HUES48 (cell line): ENCODE data around the gene CBLN3.
A peak's percentile ranks its signal among the peaks of the same experiment; 100 is the strongest.
"Not testable (repeated sequence)": the region's sequence is repeated elsewhere in the genome, so short reads cannot be mapped to it uniquely, and the experiment has no call there.

ENCODE experiments used
- H3K27ac ChIP-seq: one replicate; pipeline ENCODE4 v1.7.0; 2013; ENCODE audit warnings: low read depth, low read length, inconsistent platforms
- H3K27me3 ChIP-seq: 2 replicates; pipeline ENCODE4 v1.6.1; 2013; ENCODE audit warnings: mild to moderate bottlenecking, low read length; ENCODE audit not compliant: control insufficient read depth, insufficient read depth
- H3K36me3 ChIP-seq: 2 replicates; pipeline ENCODE4 v1.6.1; 2013; ENCODE audit warnings: low read length; ENCODE audit not compliant: control insufficient read depth, insufficient read depth
- H3K4me1 ChIP-seq: 2 replicates; pipeline ENCODE4 v1.6.1; 2013; ENCODE audit warnings: mild to moderate bottlenecking, low read length; ENCODE audit not compliant: control insufficient read depth, insufficient read depth
- H3K4me3 ChIP-seq: 2 replicates; pipeline ENCODE4 v1.5.1; 2013; ENCODE audit warnings: mild to moderate bottlenecking, low read depth, low read length
- H3K9ac ChIP-seq: 2 replicates; pipeline ENCODE4 v1.6.1; 2013; ENCODE audit warnings: mild to moderate bottlenecking, low read depth, low read length, moderate library complexity
- H3K9me3 ChIP-seq: 2 replicates; pipeline ENCODE4 v1.6.1; 2013; ENCODE audit warnings: low read length; ENCODE audit not compliant: control insufficient read depth, insufficient read depth

Gene CBLN3

DNA sequence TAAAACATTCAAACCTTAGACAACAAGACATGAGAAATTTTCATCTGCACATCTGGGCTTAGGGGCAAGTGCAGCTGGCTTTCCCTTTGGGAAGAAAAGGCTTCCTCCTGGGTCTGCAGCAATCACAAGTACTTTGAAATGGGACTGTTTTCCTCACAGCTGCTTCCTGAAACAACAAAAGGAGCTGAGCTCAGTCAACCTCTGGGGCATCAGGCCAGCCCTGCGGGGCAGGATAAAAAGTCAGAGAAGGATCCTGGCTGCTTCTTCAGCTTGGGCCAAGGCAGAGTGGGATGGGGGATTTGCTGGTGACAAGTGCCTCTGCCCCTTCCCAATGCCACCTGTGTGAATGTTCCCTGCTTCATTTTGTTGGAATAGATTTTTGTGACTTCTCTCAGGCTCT lies 29.3 kb upstream of the CBLN3 start:
- Histone ChIP-seq H3K36me3 (no peaks in the 10 kb centered on the region), H3K27ac (no peak overlapping the region), H3K4me3 (no peak overlapping the region), H3K4me1 (no peaks in the 10 kb centered on the region), H3K9ac (no peak overlapping the region), H3K9me3 (peaks cover 7% of the 10 kb centered on the region), H3K27me3 (no peaks in the 10 kb centered on the region)

- no peaks in the 10 kb centered on the region for H3K36me3 ChIP-seq
- H3K9me3 ChIP-seq: peaks cover 9% of the 10 kb centered on the region
- no peak overlapping the region for H3K4me3 ChIP-seq
- H3K9ac ChIP-seq: no peak overlapping the region
- no peaks in the 10 kb centered on the region for H3K4me1 ChIP-seq
- no peak overlapping the region for H3K27ac ChIP-seq
- H3K27me3 ChIP-seq: no peaks in the 10 kb centered on the region
Observed at GRCh38 chr14:24456980-24457379, 27.5 kb upstream of the CBLN3 start.

DNA sequence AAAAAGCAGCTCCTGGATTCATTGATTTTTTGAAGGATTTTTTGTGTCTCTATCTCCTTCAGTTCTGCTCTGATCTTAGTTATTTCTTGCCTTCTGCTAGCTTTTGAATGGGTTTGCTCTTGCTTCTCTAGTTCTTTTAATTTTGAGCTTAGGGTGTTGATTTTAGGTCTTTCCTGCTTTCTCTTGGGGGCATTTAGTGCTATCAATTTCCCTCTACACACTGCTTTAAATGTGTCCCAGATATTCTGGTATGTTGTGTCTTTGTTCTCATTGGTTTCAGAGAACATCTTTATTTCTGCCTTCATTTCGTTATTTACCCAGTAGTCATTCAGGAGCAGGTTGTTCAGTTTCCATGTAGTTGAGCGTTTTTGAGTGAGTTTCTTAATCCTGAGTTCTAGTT lies 21.4 kb upstream of the CBLN3 start:
- not testable (repeated sequence) for H3K9me3 ChIP-seq

GRCh38 chr14:24443053-24443665 lies 13.7 kb upstream of the CBLN3 start:
- peak overlapping the region; percentile 99 for H3K27ac ChIP-seq
- no peaks in the 10 kb centered on the region for H3K27me3 ChIP-seq
- peaks cover 6% of the 10 kb centered on the region; the same call in 1 of the 2 replicates for H3K4me1 ChIP-seq
- H3K36me3 ChIP-seq: peaks cover 33% of the 10 kb centered on the region
- peak overlapping the region; percentile 79 for H3K4me3 ChIP-seq
- H3K9me3 ChIP-seq: no peaks in the 10 kb centered on the region
- peak overlapping the region; percentile 66 for H3K9ac ChIP-seq

More for the DNA sequence above, 21.4 kb upstream of the CBLN3 start:
- H3K4me3 ChIP-seq, H3K36me3 ChIP-seq, H3K9ac ChIP-seq, H3K4me1 ChIP-seq, H3K27ac ChIP-seq, H3K27me3 ChIP-seq: not testable (repeated sequence)

GRCh38 chr14:24442240-24443052 lies 13.0 kb upstream of the CBLN3 start, which contains the start of gene SDR39U1:
Gene SDR39U1 (minus strand): TSS chr14:24442776. CDS start chr14:24442769, 7 bp downstream.
- peaks cover 6% of the 10 kb centered on the region; the same call in 1 of the 2 replicates for H3K4me1 ChIP-seq

GRCh38 chr14:24441904-24442239 lies 12.4 kb upstream of the CBLN3 start:
- peak overlapping the region; percentile 99 for H3K27ac ChIP-seq
- H3K36me3 ChIP-seq: peaks cover 45% of the 10 kb centered on the region
- H3K9ac ChIP-seq: peak overlapping the region; percentile 80
- H3K4me1 ChIP-seq: peaks cover 6% of the 10 kb centered on the region; the same call in 1 of the 2 replicates
- peak overlapping the region; percentile 79 for H3K4me3 ChIP-seq
- no peaks in the 10 kb centered on the region for H3K27me3 ChIP-seq
- H3K9me3 ChIP-seq: no peaks in the 10 kb centered on the region

More at GRCh38 chr14:24442240-24443052, 13.0 kb upstream of the CBLN3 start, which contains the start of gene SDR39U1:
- Histone ChIP-seq H3K4me3 (peak within 1 kb of the TSS; percentile 79), H3K27me3 (no peaks in the 10 kb centered on the region), H3K27ac (peak within 1 kb of the TSS; percentile 99), H3K9me3 (no peaks in the 10 kb centered on the region), H3K9ac (peak within 1 kb of the TSS; percentile 92), H3K36me3 (peaks cover 40% of the 10 kb centered on the region)

GRCh38 chr14:24441485-24441884 lies 12.0 kb upstream of the CBLN3 start:
- Histone ChIP-seq H3K27me3 (no peaks in the 10 kb centered on the region), H3K4me3 (peak overlapping the region; percentile 79), H3K27ac (peak overlapping the region; percentile 99), H3K36me3 (peaks cover 45% of the 10 kb centered on the region), H3K4me1 (peaks cover 6% of the 10 kb centered on the region; the same call in 1 of the 2 replicates), H3K9ac (no peak overlapping the region; the same call in 1 of the 2 replicates), H3K9me3 (no peaks in the 10 kb centered on the region)

- no peak overlapping the region for H3K27ac ChIP-seq
- H3K9me3 ChIP-seq: no peaks in the 10 kb centered on the region
- no peak overlapping the region for H3K9ac ChIP-seq
- H3K27me3 ChIP-seq: no peaks in the 10 kb centered on the region
- peaks cover 49% of the 10 kb centered on the region for H3K36me3 ChIP-seq
- peaks cover 6% of the 10 kb centered on the region; the same call in 1 of the 2 replicates for H3K4me1 ChIP-seq
- no peak overlapping the region for H3K4me3 ChIP-seq
Observed at GRCh38 chr14:24440606-24441399, 11.3 kb upstream of the CBLN3 start.

DNA sequence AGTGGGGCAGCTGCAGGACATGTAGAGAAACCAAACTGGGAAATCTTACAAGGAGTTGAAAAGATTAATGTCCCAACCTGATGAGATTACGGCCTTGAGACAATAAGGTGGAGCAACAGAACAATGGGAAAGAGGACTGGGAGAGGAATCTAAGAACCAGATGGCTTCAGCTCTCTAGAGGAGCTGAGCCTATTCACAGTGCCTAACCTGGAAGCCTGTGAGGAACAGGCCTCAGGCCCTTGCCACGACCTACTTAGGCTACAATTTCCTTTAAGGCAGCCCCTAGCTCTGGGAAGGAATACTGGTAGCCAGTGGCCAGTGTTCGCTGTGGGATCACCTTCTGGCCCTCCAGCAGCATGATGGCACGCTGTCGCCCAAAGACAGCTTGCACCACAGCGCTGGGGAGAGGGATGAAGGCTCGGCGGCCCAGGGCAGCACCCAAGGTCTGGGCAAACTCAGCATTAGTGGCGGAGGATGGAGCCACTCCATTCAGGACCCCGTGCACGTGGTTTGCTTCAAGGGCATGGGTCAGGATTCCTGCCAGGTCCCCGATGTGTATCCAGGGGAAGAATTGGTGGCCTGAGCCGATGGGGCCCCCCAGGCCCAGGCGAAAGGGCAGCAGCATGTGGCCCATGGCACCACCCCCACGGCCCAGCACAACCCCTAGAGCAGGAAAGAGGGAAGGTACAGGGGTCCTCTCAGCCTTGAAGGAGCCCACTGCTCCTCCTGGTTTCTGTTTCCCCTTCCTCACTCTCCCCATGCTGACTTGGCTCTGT lies 10.6 kb upstream of the CBLN3 start:
- Histone ChIP-seq H3K4me3 (no peak overlapping the region), H3K27me3 (no peaks in the 10 kb centered on the region), H3K36me3 (peaks cover 49% of the 10 kb centered on the region), H3K9ac (no peak overlapping the region), H3K4me1 (peaks cover 6% of the 10 kb centered on the region; the same call in 1 of the 2 replicates), H3K27ac (no peak overlapping the region), H3K9me3 (no peaks in the 10 kb centered on the region)

DNA sequence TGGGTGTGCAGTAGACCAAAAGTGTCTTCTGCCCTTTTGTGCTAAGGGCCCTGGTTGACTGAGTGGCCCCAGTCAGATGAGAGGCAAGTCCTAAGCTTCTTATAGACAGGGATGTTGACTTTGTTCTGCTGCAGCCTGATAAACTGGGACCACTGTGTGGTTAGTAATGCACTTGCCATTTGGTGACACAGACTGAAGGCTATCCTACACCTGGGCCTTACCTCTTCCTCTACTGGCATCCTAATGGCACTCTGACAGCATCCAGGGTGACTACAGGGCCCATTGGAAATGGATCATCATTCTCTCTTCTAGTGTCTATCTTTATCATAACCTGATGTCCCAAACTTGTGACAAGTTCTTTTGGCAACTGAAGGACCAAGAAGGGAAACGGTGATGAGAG lies 9.8 kb upstream of the CBLN3 start:
- Histone ChIP-seq H3K4me3 (no peak overlapping the region), H3K36me3 (peaks cover 49% of the 10 kb centered on the region), H3K9ac (no peak overlapping the region), H3K27me3 (no peaks in the 10 kb centered on the region), H3K4me1 (peaks cover 6% of the 10 kb centered on the region; the same call in 1 of the 2 replicates), H3K9me3 (no peaks in the 10 kb centered on the region), H3K27ac (no peak overlapping the region)
